ENCODE data around the gene PDE8B. TPM values are rescaled to one million over a fixed set of nuclear protein-coding genes. Genes with fewer than 3 reads are reported as not detected.

The PDE8B gene
- polyA plus RNA-seq, 1 of the 3 experiments (the other 2 are of a cell fraction), result not detected

DNA sequence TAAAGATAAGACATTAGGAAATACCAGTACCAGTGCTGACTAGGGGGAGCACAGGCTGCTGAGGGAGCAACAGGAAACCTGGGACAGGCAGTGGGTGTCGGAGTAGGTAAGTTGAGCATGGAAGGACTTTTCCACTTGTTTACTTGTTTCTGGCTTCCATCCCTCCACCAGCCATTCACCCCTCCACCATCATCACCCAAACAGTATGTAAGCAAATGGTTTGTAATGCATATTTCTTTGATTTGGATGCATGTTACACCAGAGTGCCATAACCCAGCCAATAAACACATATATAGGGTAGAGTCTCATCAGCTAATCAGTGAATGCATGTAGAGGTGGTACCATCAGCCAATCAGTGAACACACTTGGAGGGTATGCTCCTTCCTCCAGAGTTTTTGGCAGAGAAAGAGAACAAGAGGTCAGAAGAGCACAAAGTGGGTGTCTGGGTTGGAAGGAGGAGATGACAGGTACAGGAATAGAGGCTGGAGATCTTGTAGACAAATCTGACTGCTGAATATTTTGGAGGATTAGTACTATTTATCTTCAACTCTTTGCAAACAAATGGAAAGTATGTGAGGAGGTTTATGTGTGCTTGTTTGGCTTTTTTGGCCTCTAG lies 37.7 kb upstream of the PDE8B start:
- Histone ChIP-seq H3K4me1 (ENCODE audit: control insufficient read depth in 1 of 2, insufficient read depth in 2 of 2, low read depth in 1 of 2, low read length in 1 of 2) (peaks cover 6 to 8% of the 10 kb centered on the region in 2 experiments; a peak in 2 of 4 replicates), H3K36me3 (replicated peaks in 1 of 2; ENCODE audit: control insufficient read depth in 1 of 2, insufficient read depth in 2 of 2, low read length in 1 of 2) (no peaks in the 10 kb centered on the region), H3K4me3 (ENCODE audit: low read depth in 2 of 2, low read length in 1 of 2) (no peak overlapping the region), H3F3A (replicated peaks; ENCODE audit: insufficient read depth) (no peaks in the 10 kb centered on the region), H3K9me2 (no peaks in the 10 kb centered on the region), H3K4me2 (no peak overlapping the region), H3K79me2 (ENCODE audit: insufficient read depth) (no peaks in the 10 kb centered on the region), H3K27ac (ENCODE audit: low read depth in 2 of 2, low read length in 1 of 2) (no peak overlapping the region), H3K9ac (no peak overlapping the region), H3K9me3 (no peaks in the 10 kb centered on the region), H3K27me3 (ENCODE audit: insufficient read depth) (peaks cover 22% of the 10 kb centered on the region; the same call in 1 of the 2 replicates), H4K20me1 (ENCODE audit: insufficient read depth) (no peaks in the 10 kb centered on the region), H2AFZ (ENCODE audit: low read depth) (no peak overlapping the region)
- ChIA-PET POLR2A (no interaction called here), CTCF (interaction anchor here (0.8 to 1.7 kb wide), 3 partner anchors 17 to 264 kb away, joined by 3 to 4 read pairs (median 3); no protein-coding TSS in a partner anchor)
- whole genome bisulfite sequencing (ENCODE audit: low lambda C conversion rate), result 87% methylated on average over 1 of the region's 1 CpG
- no peak for DNase-seq
- TF ChIP-seq FOXJ3 (CRISPR knock-in tag; IDR thresholded peaks at IDR 0.05), result no peak
- TF ChIP-seq, protein P1, sequence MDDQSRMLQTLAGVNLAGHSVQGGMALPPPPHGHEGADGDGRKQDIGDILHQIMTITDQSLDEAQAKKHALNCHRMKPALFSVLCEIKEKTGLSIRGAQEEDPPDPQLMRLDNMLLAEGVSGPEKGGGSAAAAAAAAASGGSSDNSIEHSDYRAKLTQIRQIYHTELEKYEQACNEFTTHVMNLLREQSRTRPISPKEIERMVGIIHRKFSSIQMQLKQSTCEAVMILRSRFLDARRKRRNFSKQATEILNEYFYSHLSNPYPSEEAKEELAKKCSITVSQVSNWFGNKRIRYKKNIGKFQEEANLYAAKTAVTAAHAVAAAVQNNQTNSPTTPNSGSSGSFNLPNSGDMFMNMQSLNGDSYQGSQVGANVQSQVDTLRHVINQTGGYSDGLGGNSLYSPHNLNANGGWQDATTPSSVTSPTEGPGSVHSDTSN (IDR thresholded peaks at IDR 0.05), result no peak
- TF ChIP-seq ELF1 (IDR thresholded peaks at IDR 0.05), result no peak
- TF ChIP-seq, protein P2, sequence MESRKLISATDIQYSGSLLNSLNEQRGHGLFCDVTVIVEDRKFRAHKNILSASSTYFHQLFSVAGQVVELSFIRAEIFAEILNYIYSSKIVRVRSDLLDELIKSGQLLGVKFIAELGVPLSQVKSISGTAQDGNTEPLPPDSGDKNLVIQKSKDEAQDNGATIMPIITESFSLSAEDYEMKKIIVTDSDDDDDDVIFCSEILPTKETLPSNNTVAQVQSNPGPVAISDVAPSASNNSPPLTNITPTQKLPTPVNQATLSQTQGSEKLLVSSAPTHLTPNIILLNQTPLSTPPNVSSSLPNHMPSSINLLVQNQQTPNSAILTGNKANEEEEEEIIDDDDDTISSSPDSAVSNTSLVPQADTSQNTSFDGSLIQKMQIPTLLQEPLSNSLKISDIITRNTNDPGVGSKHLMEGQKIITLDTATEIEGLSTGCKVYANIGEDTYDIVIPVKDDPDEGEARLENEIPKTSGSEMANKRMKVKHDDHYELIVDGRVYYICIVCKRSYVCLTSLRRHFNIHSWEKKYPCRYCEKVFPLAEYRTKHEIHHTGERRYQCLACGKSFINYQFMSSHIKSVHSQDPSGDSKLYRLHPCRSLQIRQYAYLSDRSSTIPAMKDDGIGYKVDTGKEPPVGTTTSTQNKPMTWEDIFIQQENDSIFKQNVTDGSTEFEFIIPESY (IDR thresholded peaks at IDR 0.05; ENCODE audit: borderline replicate concordance, low read depth), result no peak
- TF ChIP-seq, protein P3, sequence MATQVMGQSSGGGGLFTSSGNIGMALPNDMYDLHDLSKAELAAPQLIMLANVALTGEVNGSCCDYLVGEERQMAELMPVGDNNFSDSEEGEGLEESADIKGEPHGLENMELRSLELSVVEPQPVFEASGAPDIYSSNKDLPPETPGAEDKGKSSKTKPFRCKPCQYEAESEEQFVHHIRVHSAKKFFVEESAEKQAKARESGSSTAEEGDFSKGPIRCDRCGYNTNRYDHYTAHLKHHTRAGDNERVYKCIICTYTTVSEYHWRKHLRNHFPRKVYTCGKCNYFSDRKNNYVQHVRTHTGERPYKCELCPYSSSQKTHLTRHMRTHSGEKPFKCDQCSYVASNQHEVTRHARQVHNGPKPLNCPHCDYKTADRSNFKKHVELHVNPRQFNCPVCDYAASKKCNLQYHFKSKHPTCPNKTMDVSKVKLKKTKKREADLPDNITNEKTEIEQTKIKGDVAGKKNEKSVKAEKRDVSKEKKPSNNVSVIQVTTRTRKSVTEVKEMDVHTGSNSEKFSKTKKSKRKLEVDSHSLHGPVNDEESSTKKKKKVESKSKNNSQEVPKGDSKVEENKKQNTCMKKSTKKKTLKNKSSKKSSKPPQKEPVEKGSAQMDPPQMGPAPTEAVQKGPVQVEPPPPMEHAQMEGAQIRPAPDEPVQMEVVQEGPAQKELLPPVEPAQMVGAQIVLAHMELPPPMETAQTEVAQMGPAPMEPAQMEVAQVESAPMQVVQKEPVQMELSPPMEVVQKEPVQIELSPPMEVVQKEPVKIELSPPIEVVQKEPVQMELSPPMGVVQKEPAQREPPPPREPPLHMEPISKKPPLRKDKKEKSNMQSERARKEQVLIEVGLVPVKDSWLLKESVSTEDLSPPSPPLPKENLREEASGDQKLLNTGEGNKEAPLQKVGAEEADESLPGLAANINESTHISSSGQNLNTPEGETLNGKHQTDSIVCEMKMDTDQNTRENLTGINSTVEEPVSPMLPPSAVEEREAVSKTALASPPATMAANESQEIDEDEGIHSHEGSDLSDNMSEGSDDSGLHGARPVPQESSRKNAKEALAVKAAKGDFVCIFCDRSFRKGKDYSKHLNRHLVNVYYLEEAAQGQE (IDR thresholded peaks at IDR 0.05; ENCODE audit: low read depth, low read length), result no peak
- TF ChIP-seq, protein P4, sequence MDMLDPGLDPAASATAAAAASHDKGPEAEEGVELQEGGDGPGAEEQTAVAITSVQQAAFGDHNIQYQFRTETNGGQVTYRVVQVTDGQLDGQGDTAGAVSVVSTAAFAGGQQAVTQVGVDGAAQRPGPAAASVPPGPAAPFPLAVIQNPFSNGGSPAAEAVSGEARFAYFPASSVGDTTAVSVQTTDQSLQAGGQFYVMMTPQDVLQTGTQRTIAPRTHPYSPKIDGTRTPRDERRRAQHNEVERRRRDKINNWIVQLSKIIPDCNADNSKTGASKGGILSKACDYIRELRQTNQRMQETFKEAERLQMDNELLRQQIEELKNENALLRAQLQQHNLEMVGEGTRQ (IDR thresholded peaks at IDR 0.05; ENCODE audit: borderline replicate concordance, low read depth, low read length), result no peak

DNA sequence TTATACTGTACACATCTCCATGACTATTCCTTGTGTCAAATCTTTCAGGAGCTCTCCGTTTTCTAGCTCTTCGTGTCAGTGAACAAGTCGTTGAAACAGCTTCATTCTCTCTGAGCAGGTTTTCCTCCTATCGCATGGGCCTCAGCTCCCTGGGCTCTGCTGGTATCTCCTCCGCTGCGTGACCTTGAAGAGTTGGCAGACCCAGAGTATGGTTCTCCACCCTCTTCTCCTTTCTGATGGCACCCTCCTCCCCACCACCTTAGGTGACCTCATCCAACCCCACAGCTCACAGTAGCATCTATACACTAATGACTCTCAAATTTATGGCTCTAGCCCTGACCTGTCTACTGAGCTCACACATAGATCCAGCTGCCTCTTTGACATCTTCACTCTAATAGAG lies 36.0 kb upstream of the PDE8B start:
- Histone ChIP-seq H3K4me3 (ENCODE audit: low read depth in 2 of 2, low read length in 1 of 2) (no peak overlapping the region), H3K27ac (ENCODE audit: low read depth in 2 of 2, low read length in 1 of 2) (no peak overlapping the region), H3K4me1 (ENCODE audit: control insufficient read depth in 1 of 2, insufficient read depth in 2 of 2, low read depth in 1 of 2, low read length in 1 of 2) (no peaks in the 10 kb centered on the region; a peak in 1 of 4 replicates), H4K20me1 (ENCODE audit: insufficient read depth) (no peaks in the 10 kb centered on the region), H3K9me2 (no peaks in the 10 kb centered on the region), H3K9ac (no peak overlapping the region), H3K36me3 (replicated peaks in 1 of 2; ENCODE audit: control insufficient read depth in 1 of 2, insufficient read depth in 2 of 2, low read length in 1 of 2) (no peaks in the 10 kb centered on the region), H3F3A (replicated peaks; ENCODE audit: insufficient read depth) (no peaks in the 10 kb centered on the region), H3K4me2 (no peak overlapping the region), H2AFZ (ENCODE audit: low read depth) (no peak overlapping the region), H3K79me2 (ENCODE audit: insufficient read depth) (no peaks in the 10 kb centered on the region), H3K27me3 (ENCODE audit: insufficient read depth) (peaks cover 33% of the 10 kb centered on the region), H3K9me3 (no peaks in the 10 kb centered on the region)
- ChIA-PET CTCF (no interaction called here), POLR2A (no interaction called here)
- DNase-seq, result no peak
- 63% methylated on average over 6 of the region's 6 CpGs for WGBS (ENCODE audit: low lambda C conversion rate)
- TF ChIP-seq EP300 (IDR thresholded peaks at IDR 0.05; ENCODE audit: borderline replicate concordance in 1 of 2, low read depth in 1 of 2, low read length in 1 of 2) (no peak), FOSL2 (IDR thresholded peaks at IDR 0.05; ENCODE audit: borderline replicate concordance, low read depth) (no peak), YY1 (IDR thresholded peaks at IDR 0.05; ENCODE audit: low read depth) (no peak), SIN3A (IDR thresholded peaks at IDR 0.05; ENCODE audit: borderline replicate concordance, low read depth, low read length) (no peak), ELF1 (IDR thresholded peaks at IDR 0.05) (no peak)
- TF ChIP-seq, protein P5, sequence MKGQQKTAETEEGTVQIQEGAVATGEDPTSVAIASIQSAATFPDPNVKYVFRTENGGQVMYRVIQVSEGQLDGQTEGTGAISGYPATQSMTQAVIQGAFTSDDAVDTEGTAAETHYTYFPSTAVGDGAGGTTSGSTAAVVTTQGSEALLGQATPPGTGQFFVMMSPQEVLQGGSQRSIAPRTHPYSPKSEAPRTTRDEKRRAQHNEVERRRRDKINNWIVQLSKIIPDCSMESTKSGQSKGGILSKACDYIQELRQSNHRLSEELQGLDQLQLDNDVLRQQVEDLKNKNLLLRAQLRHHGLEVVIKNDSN (IDR thresholded peaks at IDR 0.05; ENCODE audit: borderline replicate concordance, low read depth), result no peak
- TF ChIP-seq, protein P3 (IDR thresholded peaks at IDR 0.05; ENCODE audit: low read depth, low read length), result no peak
- TF ChIP-seq, protein P6, sequence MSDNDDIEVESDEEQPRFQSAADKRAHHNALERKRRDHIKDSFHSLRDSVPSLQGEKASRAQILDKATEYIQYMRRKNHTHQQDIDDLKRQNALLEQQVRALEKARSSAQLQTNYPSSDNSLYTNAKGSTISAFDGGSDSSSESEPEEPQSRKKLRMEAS (IDR thresholded peaks at IDR 0.05; ENCODE audit: low read depth), result no peak

Measured in SK-N-SH (cell line).